ENCODE data around the gene CCDC71.
A peak's percentile ranks its signal among the peaks of the same experiment; 100 is the strongest.

Gene CCDC71

DNA sequence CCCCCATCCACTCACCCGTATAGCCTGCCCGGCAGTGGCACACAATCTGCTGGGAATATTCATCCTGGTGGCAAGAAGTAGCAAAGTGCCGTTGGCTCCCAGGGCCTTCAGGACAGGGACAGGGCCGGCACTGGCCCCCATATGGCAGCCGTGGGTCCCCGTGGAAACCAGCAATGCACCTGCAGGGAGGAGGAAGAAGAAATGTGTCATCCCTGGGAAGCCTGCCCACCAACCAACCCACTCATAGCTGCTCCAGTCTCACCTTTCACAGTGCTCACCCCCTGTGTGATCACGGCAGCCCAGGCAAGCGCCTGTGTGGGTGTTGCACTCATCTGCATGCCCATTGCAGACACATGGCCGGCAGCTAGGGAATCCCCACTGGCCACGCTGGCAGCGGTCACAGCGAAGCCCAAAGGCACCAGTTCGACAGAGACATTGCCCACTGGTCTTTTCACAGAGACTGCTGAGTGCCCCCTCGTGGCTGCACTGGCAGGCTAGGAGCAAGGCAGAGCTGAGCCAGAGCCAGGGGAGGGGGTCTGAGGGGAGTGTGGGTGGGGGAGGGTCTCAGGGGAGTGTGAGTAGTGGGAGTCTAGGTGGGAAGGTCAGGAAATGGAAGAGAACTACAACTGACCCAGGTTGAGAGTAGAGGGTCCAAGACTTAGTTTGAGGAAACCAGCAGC, 41.0 kb downstream of the CCDC71 start:
- DNase-seq: no peak

DNA sequence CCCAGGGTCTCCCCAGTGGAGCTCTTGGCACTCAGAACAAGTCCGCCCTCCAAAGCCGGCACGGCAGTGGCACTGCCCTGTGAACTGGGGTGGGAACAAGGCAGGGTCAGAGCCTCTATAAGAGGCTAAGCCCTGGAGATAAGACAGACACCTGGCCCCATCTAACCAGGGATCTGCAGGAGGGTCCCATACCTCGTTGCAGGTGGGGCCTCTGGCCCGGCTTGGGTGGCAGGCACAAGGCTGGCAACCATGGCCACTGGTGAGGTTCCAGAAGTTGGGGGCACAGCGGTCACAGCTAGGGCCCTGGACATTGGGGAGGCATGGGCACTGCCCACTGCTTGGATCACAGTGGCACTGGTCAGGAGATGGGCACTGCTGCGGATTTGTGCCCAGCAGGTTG, 41.9 kb downstream of the CCDC71 start:
- no peak for DNase-seq

DNA sequence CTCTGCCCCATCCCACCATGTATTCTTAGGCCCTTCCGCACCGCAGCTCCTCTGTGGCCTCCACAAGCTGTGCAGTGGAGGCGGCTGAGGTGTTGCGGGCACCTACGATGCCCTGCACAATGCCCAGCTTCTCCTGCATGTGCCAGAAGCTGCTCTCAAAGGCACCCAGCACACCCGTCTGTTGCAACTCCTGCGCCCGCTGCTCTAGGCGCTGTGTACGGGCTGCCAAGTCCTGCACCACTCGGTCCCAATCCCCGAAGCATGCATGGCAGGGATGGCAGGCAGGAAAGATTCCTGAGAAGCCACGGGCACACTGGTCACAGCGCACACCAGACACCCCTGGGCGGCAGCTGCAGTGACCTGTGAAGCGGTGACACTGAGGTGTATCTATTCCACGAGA, 42.4 kb downstream of the CCDC71 start:
- DNase-seq: no peak

DNA sequence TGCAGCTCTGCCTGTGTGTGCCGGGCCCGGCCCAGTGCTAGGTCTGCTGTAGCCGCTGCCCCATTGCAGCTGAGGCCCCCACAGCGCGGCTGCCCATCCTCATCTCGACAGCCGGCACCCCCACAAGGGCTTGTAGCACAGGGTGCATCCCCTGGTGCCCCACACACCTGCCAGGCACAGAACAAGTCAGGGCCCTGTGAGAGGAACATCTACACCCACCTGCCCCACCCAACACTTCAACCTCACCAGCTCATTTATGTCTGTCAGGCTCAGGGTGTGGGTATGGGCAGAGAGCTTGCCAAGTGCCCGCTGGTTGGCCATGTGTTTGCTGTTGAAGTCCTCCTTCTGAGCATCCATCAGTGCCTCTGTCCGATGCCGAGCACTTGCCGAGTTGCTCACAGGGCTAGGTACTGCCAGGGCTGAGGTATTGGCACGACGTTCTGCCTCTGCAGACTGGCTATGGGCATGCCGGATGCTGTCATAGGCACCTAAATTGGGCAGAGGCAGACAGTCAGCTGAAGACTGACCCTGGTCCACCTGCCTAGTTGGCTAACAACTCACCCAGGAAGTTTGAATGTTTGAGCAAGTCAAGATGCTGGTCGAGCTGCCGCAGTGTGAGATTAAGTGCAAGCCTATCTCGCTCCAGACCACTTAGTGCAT, 43.1 kb downstream of the CCDC71 start:
- no peak for DNase-seq

DNA sequence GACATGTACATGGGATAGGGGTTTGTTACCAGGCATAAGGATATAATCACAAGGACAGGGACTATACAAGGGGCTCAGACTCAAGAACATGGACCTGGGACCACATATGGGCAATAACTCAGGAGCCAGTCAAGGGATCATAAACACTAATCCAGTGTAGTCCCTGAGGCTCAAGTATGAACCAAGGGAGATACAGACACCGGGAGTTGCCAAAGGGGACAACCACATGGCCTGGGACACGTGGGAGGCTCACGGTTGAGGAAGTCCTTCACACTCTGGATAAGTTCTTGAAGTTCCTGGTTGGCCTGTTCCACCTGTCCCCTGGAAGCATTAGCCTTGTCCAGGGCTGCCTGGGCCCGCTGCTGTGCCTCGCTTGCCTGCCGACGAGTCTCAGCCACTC, 43.7 kb downstream of the CCDC71 start:
- DNase-seq: no peak

GRCh38 chr3:49122022-49122421, 44.1 kb downstream of the CCDC71 start:
- DNase-seq: no peak

- DNase-seq: no peak
Observed at GRCh38 chr3:49121132-49121736, 44.9 kb downstream of the CCDC71 start.

DNA sequence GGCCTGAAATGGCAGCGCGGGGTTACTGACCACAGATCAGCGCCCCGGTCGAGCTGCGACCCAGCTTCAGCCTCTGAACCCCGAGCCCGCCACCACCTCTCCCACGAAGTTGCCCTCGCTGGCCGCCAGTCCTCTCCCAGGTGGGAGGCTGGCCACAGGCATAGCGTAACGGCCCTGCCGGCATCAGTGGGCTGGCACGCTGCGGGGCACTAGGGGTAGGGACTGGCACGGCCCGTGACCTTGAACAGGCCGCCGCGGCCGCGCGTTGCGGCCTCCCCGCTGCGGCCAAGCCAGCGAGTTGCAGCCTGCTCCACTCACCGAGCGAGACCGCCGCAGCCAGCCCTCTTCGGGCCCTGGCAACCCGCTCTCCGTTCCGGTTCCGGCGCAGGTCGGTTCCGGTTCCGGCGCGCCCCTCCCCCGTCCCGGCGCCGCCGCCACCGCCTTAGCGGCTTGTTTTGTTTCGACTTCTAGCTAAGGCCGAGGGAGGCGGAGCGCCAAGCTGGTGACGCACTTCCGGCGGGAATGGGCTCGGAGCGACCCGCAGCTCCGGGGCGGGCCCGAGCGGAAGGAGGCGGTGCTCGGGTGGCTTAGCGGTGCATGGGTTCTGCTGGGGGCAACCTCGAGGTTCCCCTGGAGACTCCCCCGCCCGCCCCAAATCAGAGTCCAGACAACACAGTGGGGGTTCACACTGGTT, 45.5 kb downstream of the CCDC71 start, which contains the start of gene USP19:
Gene USP19, minus strand, starts transcription at position 386 of the 694 bp plus-strand sequence. CDS start 1,678 bp downstream, outside the sequence.
- peak; percentile 92 for DNase-seq

GRCh38 chr3:49120096-49120437, 46.1 kb downstream of the CCDC71 start:
- no peak for DNase-seq

DNA sequence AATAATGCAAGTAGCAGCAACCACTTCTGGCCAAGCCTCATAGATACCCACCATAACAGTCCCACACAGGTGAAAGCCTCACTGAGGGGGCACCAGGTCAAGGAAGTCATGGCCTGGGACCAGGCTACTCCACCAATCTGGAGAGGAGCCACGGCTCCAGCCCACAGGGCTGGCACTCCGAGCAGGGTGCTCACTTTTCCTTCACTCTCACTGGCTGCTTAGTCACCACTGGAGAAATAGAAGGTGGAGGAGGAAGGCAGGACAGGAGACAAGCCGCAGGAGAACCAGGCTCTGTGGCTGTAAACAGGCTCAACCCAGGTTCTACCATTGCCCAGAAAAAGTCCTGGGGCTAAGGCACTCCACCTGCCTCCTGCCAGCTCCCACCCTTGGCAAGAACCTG, 46.7 kb downstream of the CCDC71 start:
- no peak for DNase-seq

GRCh38 chr3:49119036-49119435, 47.1 kb downstream of the CCDC71 start:
- no peak for DNase-seq
